Measurements from ENCODE around the gene KMT2E. TPM values are rescaled to one million over a fixed set of nuclear protein-coding genes. Genes with fewer than 3 reads are reported as not detected.
A peak's percentile ranks its signal among the peaks of the same experiment; 100 is the strongest.
"Not testable (repeated sequence)": the region's sequence is repeated elsewhere in the genome, so short reads cannot be mapped to it uniquely, and the experiment has no call there.

KMT2E gene
- total RNA-seq, 1 donor from 2014 or later = 88.2 TPM

DNA sequence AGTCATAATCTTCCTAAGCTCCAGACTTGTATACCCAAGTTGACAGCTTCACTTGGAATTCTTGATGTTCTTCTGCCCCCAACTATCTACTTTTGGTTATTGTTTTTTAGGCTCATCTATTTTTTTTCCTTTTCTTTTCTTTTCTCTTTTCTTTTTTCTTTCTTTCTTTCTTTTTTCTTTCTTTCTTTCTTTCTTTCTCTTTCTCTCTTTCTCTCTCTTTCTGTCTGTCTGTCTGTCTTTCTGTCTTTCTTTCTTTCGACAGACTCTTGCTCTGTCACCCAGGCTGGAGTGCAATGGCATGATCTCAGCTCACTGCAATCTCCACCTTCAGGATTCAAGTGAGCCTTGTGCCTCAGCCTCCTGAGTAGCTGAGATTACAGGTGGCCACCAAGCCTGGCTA lies 36.5 kb downstream of the KMT2E start:
- Histone ChIP-seq H3K27me3 (ENCODE audit: low read depth) (no peaks in the 10 kb centered on the region), H3K4me1 (peaks cover 45% of the 10 kb centered on the region), H3K27ac (no peak overlapping the region), H3K9me3 (no peaks in the 10 kb centered on the region), H3K36me3 (peaks cover 72% of the 10 kb centered on the region), H3K4me3 (no peak overlapping the region)
- TF ChIP-seq, protein P1, sequence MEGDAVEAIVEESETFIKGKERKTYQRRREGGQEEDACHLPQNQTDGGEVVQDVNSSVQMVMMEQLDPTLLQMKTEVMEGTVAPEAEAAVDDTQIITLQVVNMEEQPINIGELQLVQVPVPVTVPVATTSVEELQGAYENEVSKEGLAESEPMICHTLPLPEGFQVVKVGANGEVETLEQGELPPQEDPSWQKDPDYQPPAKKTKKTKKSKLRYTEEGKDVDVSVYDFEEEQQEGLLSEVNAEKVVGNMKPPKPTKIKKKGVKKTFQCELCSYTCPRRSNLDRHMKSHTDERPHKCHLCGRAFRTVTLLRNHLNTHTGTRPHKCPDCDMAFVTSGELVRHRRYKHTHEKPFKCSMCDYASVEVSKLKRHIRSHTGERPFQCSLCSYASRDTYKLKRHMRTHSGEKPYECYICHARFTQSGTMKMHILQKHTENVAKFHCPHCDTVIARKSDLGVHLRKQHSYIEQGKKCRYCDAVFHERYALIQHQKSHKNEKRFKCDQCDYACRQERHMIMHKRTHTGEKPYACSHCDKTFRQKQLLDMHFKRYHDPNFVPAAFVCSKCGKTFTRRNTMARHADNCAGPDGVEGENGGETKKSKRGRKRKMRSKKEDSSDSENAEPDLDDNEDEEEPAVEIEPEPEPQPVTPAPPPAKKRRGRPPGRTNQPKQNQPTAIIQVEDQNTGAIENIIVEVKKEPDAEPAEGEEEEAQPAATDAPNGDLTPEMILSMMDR (IDR thresholded peaks at IDR 0.05) = no peak
- no peak for ATAC-seq
- intact Hi-C loops (cut with DNase I) = no loop called here
- no peak for DNase-seq

- DNase-seq; H3K27ac ChIP-seq; intact Hi-C loops (cut with DNase I); H3K4me3 ChIP-seq; H3K27me3 ChIP-seq (ENCODE audit: low read depth); H3K9me3 ChIP-seq; ATAC-seq: not testable (repeated sequence)
- Histone ChIP-seq H3K4me1 (peaks cover 47% of the 10 kb centered on the region), H3K36me3 (peaks cover 68% of the 10 kb centered on the region)
Observed at GRCh38 chr7:105050899-105051298, 36.9 kb downstream of the KMT2E start.

GRCh38 chr7:105055084-105055483 lies 41.1 kb downstream of the KMT2E start:
- Histone ChIP-seq H3K27ac (no peak overlapping the region), H3K36me3 (peaks cover 43% of the 10 kb centered on the region), H3K4me3 (no peak overlapping the region), H3K4me1 (peaks cover 44% of the 10 kb centered on the region), H3K9me3 (no peaks in the 10 kb centered on the region), H3K27me3 (ENCODE audit: low read depth) (no peaks in the 10 kb centered on the region)
- DNase-seq (no peak), ATAC-seq (no peak)
- intact Hi-C loops (cut with DNase I) = no loop called here
- TF ChIP-seq, protein P1 (IDR thresholded peaks at IDR 0.05) = no peak

- TF ChIP-seq, protein P1 (IDR thresholded peaks at IDR 0.05) = no peak
- peaks cover 43% of the 10 kb centered on the region for H3K36me3 ChIP-seq
- ATAC-seq = no peak
- intact Hi-C loops (cut with DNase I) = no loop called here
- no peaks in the 10 kb centered on the region for H3K9me3 ChIP-seq
- no peak for DNase-seq
- no peak overlapping the region for H3K27ac ChIP-seq
- H3K27me3 ChIP-seq (ENCODE audit: low read depth) = no peaks in the 10 kb centered on the region
- no peak overlapping the region for H3K4me3 ChIP-seq
- peaks cover 49% of the 10 kb centered on the region for H3K4me1 ChIP-seq
Observed at GRCh38 chr7:105055621-105056020, 41.6 kb downstream of the KMT2E start.

GRCh38 chr7:105057472-105057871 lies 43.5 kb downstream of the KMT2E start:
- no peaks in the 10 kb centered on the region for H3K27me3 ChIP-seq (ENCODE audit: low read depth)
- no peak for ATAC-seq
- H3K36me3 ChIP-seq = peaks cover 29% of the 10 kb centered on the region
- intact Hi-C loops (cut with DNase I) = no loop called here
- H3K27ac ChIP-seq = no peak overlapping the region
- TF ChIP-seq, protein P1 (IDR thresholded peaks at IDR 0.05) = no peak
- H3K4me1 ChIP-seq = peaks cover 58% of the 10 kb centered on the region
- no peak for DNase-seq
- no peaks in the 10 kb centered on the region for H3K9me3 ChIP-seq
- H3K4me3 ChIP-seq = no peak overlapping the region

DNA sequence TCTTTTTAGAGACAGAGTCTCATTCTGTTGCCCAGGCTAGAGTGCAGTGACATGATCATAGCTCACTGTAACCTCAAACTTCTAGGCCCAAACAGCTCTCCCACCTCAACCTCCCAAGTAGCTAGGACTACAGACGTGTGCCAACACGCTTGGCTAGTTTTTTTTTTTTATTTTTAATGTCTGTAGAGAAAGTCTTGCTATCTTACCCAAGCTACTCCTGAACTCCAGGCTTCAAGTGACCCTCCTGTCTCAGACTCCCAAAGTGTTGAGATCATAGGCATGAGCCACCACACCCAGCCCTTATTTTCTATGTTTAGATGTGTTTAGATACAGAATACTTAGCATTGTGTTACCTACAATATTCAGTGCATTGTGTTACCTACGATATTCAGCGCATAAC lies 46.4 kb downstream of the KMT2E start:
- TF ChIP-seq, protein P1 (IDR thresholded peaks at IDR 0.05) = no peak
- ATAC-seq (peak in 1 of 2 donors; percentile 33), DNase-seq (no peak)
- Histone ChIP-seq H3K4me1 (peaks cover 48% of the 10 kb centered on the region), H3K36me3 (peaks cover 33% of the 10 kb centered on the region), H3K4me3 (no peak overlapping the region), H3K27me3 (ENCODE audit: low read depth) (no peaks in the 10 kb centered on the region), H3K9me3 (no peaks in the 10 kb centered on the region), H3K27ac (no peak overlapping the region)
- intact Hi-C loops (cut with DNase I) = no loop called here

Data from lower lobe of right lung (tissue), 2 donors.